SK-N-SH treated with all-trans-retinoic acid at 6 μM for 48 hours (cell line): ENCODE data around the gene SLC35G2.

Source experiments
- ATAC-seq: fragments of 200-7000 bp; cut with Tn5 transposase; 3 replicates; pipeline ENCODE4 v1.9.1; 2020; ENCODE audit warnings: mild to moderate bottlenecking, moderate library complexity
- ARNTL ChIP-seq: fragments of 450-650 bp; formaldehyde crosslinking; IDR thresholded peaks from 2 replicates; pipeline ENCODE4 v1.5.0; 2020; ENCODE audit warnings: low read depth, mild to moderate bottlenecking, moderate library complexity, borderline replicate concordance
- BACH2 ChIP-seq: fragments of 250-450 bp; sonication (Bioruptor Pico); IDR thresholded peaks from 2 replicates; pipeline ENCODE4 v1.9.0; 2021; ENCODE audit warnings: mild to moderate bottlenecking, borderline replicate concordance
- CREB5 ChIP-seq: fragments of 250-450 bp; sonication (Bioruptor Pico); IDR thresholded peaks from 2 replicates; pipeline ENCODE4 v1.5.1; 2020; ENCODE audit warnings: low read depth, mild to moderate bottlenecking, moderate library complexity
- CSDC2 ChIP-seq: fragments of 250-450 bp; sonication (Bioruptor Pico); IDR thresholded peaks from 2 replicates; pipeline ENCODE4 v1.5.0; 2020; ENCODE audit warnings: mild to moderate bottlenecking, moderate library complexity
- CSRNP3 ChIP-seq: fragments of 250-450 bp; sonication (Bioruptor Pico); IDR thresholded peaks from 2 replicates; pipeline ENCODE4 v1.5.1; 2021; ENCODE audit warnings: mild to moderate bottlenecking, moderate library complexity
- ESRRG ChIP-seq: fragments of 250-450 bp; sonication (Bioruptor Pico); IDR thresholded peaks from 2 replicates; pipeline ENCODE4 v1.6.1; 2021; ENCODE audit warnings: mild to moderate bottlenecking
- GLIS3 ChIP-seq: fragments of 250-450 bp; sonication (Bioruptor Pico); IDR thresholded peaks from 2 replicates; pipeline ENCODE4 v1.5.0; 2020; ENCODE audit warnings: mild to moderate bottlenecking, moderate library complexity
- ISL1 ChIP-seq: fragments of 250-450 bp; sonication (Bioruptor Pico); IDR thresholded peaks from 2 replicates; pipeline ENCODE4 v2.1.2; 2022; ENCODE audit warnings: mild to moderate bottlenecking, moderate library complexity
- OSR1 ChIP-seq: fragments of 250-450 bp; sonication (Bioruptor Pico); IDR thresholded peaks from 2 replicates; pipeline ENCODE4 v1.8.0; 2022; ENCODE audit warnings: moderate library complexity, mild to moderate bottlenecking, inconsistent platforms
- PPARA ChIP-seq: fragments of 250-450 bp; sonication (Bioruptor Pico); IDR thresholded peaks from 2 replicates; pipeline ENCODE4 v1.5.0; 2020; ENCODE audit warnings: mild to moderate bottlenecking, borderline replicate concordance
- RARB ChIP-seq: fragments of 250-450 bp; sonication (Bioruptor Pico); IDR thresholded peaks from 2 replicates; pipeline ENCODE4 v1.8.0; 2021; ENCODE audit warnings: mild to moderate bottlenecking, moderate library complexity
- SNAI2 ChIP-seq: fragments of 250-450 bp; sonication (Bioruptor Pico); IDR thresholded peaks from 2 replicates; pipeline ENCODE4 v1.5.0; 2020; ENCODE audit warnings: mild to moderate bottlenecking, moderate library complexity
- TCF4 ChIP-seq: fragments of 250-450 bp; sonication (Bioruptor Pico); IDR thresholded peaks from 2 replicates; pipeline ENCODE4 v1.8.0; 2021; ENCODE audit warnings: mild to moderate bottlenecking, moderate library complexity, borderline replicate concordance
- TOX ChIP-seq: fragments of 250-450 bp; sonication (Bioruptor Pico); IDR thresholded peaks from 2 replicates; pipeline ENCODE4 v1.8.0; 2021; ENCODE audit warnings: mild to moderate bottlenecking, moderate library complexity, borderline replicate concordance
- ZC3H10 ChIP-seq: fragments of 250-450 bp; sonication (Bioruptor Pico); IDR thresholded peaks from 2 replicates; pipeline ENCODE4 v1.5.1; 2021; ENCODE audit warnings: mild to moderate bottlenecking, moderate library complexity
- ZFP3 ChIP-seq: fragments of 250-450 bp; sonication (Bioruptor Pico); IDR thresholded peaks from 2 replicates; pipeline ENCODE4 v1.5.0; 2020; ENCODE audit warnings: mild to moderate bottlenecking, moderate library complexity
- ZFP30 ChIP-seq: fragments of 450-650 bp; formaldehyde crosslinking; IDR thresholded peaks from 2 replicates; pipeline ENCODE4 v1.5.0; 2022; ENCODE audit warnings: mild to moderate bottlenecking, moderate library complexity
- ZNF565 ChIP-seq: fragments of 450-650 bp; formaldehyde crosslinking; conservative IDR thresholded peaks from 2 replicates; pipeline ENCODE4 v1.5.0; 2020; ENCODE audit warnings: low read depth, mild to moderate bottlenecking, moderate library complexity
- ZNF70 ChIP-seq: fragments of 450-650 bp; formaldehyde crosslinking; IDR thresholded peaks from 2 replicates; pipeline ENCODE4 v1.5.0; 2020; ENCODE audit warnings: mild to moderate bottlenecking, moderate library complexity
- ZNF8 ChIP-seq: fragments of 450-650 bp; formaldehyde crosslinking; IDR thresholded peaks from 2 replicates; pipeline ENCODE4 v1.5.0; 2020; ENCODE audit warnings: mild to moderate bottlenecking, moderate library complexity
- TF ChIP-seq, protein P1 (sequence below): fragments of 250-450 bp; sonication (Bioruptor Pico); IDR thresholded peaks from 2 replicates; pipeline ENCODE4 v1.8.0; 2021; ENCODE audit warnings: low read depth, mild to moderate bottlenecking, moderate library complexity, borderline replicate concordance
- TF ChIP-seq, protein P2 (sequence below): fragments of 250-450 bp; sonication (Bioruptor Pico); IDR thresholded peaks from 2 replicates; pipeline ENCODE4 v1.8.0; 2020; ENCODE audit warnings: mild to moderate bottlenecking, moderate library complexity, borderline replicate concordance
- TF ChIP-seq, protein P3 (sequence below): fragments of 250-450 bp; sonication (Bioruptor Pico); IDR thresholded peaks from 2 replicates; pipeline ENCODE4 v1.5.0; 2020; ENCODE audit warnings: mild to moderate bottlenecking, moderate library complexity

SLC35G2 gene

DNA sequence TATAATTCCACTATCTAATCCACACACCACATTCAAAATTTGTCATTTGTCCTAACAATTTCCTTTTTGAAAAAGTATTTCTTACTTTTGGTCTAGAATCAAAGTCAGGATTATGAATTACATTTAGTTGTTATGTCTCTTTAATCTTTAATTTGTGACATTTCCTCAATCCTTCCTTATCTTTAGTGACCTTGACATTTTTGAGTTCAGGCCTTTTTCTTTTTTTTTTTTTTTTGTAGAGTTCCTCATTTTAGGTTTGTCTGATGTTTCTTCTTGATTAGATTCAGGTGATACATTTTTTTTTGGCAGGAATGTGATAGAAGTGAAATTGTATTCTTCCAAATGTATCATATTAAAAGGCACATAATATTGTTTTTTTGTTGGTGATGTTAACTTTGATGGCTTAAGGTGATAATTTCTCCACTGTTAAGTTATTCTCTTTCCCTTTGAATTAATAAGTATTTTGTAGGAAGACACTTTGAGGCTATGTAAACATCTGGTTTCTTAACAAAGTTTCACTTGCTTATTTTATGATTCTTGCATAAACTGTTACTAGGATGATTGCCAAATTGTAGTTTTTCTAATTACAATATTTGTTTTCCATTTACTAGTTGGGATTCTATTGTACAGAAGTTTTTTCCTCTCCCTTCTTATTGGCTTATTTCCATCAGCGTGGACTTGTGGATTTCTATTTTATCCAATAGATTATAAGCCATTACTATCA, 16.3 kb downstream of the SLC35G2 start:
- TF ChIP-seq PPARA (CRISPR knock-in tag) (no peak), ZFP3 (CRISPR knock-in tag) (no peak), TOX (CRISPR knock-in tag) (no peak), ZNF565 (no peak), RARB (CRISPR knock-in tag) (no peak), ZNF8 (CRISPR knock-in tag) (no peak), CSRNP3 (no peak), ARNTL (no peak), SNAI2 (CRISPR knock-in tag) (no peak), ZFP30 (CRISPR knock-in tag) (no peak), ISL1 (CRISPR knock-in tag) (no peak), ZNF70 (CRISPR knock-in tag) (no peak), GLIS3 (no peak), TCF4 (no peak), BACH2 (CRISPR knock-in tag) (no peak), OSR1 (no peak), ZC3H10 (CRISPR knock-in tag) (no peak)
- TF ChIP-seq, protein P1, sequence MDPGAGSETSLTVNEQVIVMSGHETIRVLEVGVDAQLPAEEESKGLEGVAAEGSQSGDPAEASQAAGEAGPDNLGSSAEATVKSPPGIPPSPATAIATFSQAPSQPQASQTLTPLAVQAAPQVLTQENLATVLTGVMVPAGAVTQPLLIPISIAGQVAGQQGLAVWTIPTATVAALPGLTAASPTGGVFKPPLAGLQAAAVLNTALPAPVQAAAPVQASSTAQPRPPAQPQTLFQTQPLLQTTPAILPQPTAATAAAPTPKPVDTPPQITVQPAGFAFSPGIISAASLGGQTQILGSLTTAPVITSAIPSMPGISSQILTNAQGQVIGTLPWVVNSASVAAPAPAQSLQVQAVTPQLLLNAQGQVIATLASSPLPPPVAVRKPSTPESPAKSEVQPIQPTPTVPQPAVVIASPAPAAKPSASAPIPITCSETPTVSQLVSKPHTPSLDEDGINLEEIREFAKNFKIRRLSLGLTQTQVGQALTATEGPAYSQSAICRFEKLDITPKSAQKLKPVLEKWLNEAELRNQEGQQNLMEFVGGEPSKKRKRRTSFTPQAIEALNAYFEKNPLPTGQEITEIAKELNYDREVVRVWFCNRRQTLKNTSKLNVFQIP (CRISPR knock-in tag): no peak
- TF ChIP-seq, protein P2, sequence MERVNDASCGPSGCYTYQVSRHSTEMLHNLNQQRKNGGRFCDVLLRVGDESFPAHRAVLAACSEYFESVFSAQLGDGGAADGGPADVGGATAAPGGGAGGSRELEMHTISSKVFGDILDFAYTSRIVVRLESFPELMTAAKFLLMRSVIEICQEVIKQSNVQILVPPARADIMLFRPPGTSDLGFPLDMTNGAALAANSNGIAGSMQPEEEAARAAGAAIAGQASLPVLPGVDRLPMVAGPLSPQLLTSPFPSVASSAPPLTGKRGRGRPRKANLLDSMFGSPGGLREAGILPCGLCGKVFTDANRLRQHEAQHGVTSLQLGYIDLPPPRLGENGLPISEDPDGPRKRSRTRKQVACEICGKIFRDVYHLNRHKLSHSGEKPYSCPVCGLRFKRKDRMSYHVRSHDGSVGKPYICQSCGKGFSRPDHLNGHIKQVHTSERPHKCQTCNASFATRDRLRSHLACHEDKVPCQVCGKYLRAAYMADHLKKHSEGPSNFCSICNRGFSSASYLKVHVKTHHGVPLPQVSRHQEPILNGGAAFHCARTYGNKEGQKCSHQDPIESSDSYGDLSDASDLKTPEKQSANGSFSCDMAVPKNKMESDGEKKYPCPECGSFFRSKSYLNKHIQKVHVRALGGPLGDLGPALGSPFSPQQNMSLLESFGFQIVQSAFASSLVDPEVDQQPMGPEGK (CRISPR knock-in tag): no peak
- TF ChIP-seq, protein P3, sequence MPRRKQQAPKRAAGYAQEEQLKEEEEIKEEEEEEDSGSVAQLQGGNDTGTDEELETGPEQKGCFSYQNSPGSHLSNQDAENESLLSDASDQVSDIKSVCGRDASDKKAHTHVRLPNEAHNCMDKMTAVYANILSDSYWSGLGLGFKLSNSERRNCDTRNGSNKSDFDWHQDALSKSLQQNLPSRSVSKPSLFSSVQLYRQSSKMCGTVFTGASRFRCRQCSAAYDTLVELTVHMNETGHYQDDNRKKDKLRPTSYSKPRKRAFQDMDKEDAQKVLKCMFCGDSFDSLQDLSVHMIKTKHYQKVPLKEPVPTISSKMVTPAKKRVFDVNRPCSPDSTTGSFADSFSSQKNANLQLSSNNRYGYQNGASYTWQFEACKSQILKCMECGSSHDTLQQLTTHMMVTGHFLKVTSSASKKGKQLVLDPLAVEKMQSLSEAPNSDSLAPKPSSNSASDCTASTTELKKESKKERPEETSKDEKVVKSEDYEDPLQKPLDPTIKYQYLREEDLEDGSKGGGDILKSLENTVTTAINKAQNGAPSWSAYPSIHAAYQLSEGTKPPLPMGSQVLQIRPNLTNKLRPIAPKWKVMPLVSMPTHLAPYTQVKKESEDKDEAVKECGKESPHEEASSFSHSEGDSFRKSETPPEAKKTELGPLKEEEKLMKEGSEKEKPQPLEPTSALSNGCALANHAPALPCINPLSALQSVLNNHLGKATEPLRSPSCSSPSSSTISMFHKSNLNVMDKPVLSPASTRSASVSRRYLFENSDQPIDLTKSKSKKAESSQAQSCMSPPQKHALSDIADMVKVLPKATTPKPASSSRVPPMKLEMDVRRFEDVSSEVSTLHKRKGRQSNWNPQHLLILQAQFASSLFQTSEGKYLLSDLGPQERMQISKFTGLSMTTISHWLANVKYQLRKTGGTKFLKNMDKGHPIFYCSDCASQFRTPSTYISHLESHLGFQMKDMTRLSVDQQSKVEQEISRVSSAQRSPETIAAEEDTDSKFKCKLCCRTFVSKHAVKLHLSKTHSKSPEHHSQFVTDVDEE (CRISPR knock-in tag): no peak
- no peak for ATAC-seq

GRCh38 chr3:136835813-136836510, 17.0 kb downstream of the SLC35G2 start:
- no peak for TF ChIP-seq RARB (CRISPR knock-in tag)
- TF ChIP-seq ISL1 (CRISPR knock-in tag): no peak
- no peak for TF ChIP-seq PPARA (CRISPR knock-in tag)
- no peak for TF ChIP-seq ZFP3 (CRISPR knock-in tag)
- TF ChIP-seq, protein P2 (CRISPR knock-in tag): no peak
- no peak for TF ChIP-seq ARNTL
- TF ChIP-seq SNAI2 (CRISPR knock-in tag): no peak
- no peak for TF ChIP-seq ZNF565
- TF ChIP-seq, protein P1 (CRISPR knock-in tag): no peak
- TF ChIP-seq TOX (CRISPR knock-in tag): no peak
- no peak for TF ChIP-seq ESRRG
- no peak for TF ChIP-seq TCF4
- TF ChIP-seq BACH2 (CRISPR knock-in tag): no peak
- TF ChIP-seq CSRNP3: no peak
- TF ChIP-seq CSDC2 (CRISPR knock-in tag): no peak
- no peak for TF ChIP-seq OSR1
- TF ChIP-seq CREB5 (CRISPR knock-in tag): no peak
- TF ChIP-seq ZNF8 (CRISPR knock-in tag): no peak
- TF ChIP-seq, all 23 proteins: peak for 0

More at GRCh38 chr3:136835813-136836510, 17.0 kb downstream of the SLC35G2 start:
- peak; percentile 17; the same call in 2 of the 3 replicates for ATAC-seq
